GM21526 (cell line): ENCODE results near the gene MSX1.

Experiments
- ATAC-seq: cut with Tn5 transposase; IDR thresholded peaks from one replicate; pipeline ENCODE4 v1.9.1; 2021; ENCODE audit warnings: moderate library complexity; ENCODE audit not compliant: unreplicated experiment, low FRiP score

MSX1 gene

DNA sequence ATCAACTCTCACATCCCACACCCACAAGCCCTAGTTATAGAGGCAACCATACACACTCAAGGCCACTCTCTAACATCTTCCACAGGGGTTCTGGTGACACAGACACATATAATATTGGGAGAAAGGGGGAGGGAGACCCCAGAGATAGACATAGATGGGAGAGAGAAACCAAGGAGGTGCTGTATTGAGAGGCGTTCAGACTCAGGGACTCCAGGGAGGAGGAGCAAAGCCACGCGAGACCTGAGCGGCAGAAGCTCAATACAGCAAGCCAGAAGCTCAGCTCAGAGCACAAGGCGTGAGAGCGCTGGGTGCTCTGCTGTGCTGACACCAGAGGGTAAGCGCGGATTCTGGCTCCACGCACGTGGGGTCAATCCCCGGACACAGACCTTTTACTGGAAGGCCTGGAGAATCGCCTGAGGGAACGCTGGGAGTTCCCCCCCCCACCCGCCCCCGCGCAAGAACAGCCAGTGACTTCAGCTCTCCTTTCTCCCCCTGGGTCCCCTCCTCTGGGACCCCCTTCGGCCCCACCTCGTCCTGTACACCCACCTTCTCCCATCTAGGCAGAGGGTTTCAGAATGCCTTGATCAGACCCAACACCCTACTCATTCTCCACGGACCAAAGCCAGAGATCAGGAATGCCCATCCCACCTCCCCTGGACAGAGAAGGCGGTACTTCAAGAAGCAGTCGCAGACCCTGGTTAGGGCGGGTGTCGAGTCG lies 8.7 kb downstream of the MSX1 start:
- ATAC-seq = no peak

GRCh38 chr4:4868758-4869723 lies 9.6 kb downstream of the MSX1 start:
- ATAC-seq = no peak

- ATAC-seq = no peak
Measured at GRCh38 chr4:4869731-4870571, 10.5 kb downstream of the MSX1 start.

GRCh38 chr4:4870576-4871241 lies 11.2 kb downstream of the MSX1 start:
- no peak for ATAC-seq

DNA sequence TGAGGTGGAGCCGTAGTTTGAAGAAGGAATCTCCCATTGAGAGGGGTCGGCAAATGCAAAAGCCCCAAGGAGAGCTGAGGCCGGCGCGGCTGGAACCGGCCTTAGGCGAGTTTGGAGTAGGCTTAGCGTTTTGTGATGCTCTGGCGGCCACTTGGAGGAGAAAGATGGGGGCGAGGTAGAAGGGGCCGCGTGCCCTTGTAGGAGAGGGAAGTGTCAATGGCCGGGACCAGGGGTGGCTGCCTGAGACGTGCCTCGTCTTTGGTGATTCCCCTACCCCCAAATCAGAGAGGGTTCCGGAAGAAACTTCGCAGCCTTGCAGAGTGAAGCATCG lies 11.7 kb downstream of the MSX1 start:
- no peak for ATAC-seq

GRCh38 chr4:4871573-4872313 lies 12.3 kb downstream of the MSX1 start:
- no peak for ATAC-seq

GRCh38 chr4:4872314-4872903 lies 12.9 kb downstream of the MSX1 start:
- no peak for ATAC-seq

- no peak for ATAC-seq
Measured at GRCh38 chr4:4873203-4873602, 13.7 kb downstream of the MSX1 start.

DNA sequence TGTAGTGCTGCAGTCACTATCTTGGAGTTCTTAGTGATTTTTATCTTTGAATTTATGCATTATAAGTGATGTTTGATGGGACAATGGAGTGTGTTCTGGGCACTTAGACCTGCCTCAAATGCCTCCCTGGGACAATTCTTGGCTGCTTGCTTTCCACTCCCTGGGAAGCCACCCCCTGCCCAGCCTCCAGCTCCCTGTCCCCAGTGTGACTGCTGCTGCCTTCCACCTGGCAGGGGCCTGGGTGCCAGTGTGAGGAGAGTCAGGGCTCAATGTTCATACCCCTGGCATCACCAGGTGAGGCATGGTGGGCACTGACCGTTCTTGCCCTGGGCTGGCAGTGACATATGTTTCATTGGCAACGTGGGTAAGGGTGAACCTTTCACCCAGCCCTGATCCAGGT lies 14.8 kb downstream of the MSX1 start:
- no peak for ATAC-seq

DNA sequence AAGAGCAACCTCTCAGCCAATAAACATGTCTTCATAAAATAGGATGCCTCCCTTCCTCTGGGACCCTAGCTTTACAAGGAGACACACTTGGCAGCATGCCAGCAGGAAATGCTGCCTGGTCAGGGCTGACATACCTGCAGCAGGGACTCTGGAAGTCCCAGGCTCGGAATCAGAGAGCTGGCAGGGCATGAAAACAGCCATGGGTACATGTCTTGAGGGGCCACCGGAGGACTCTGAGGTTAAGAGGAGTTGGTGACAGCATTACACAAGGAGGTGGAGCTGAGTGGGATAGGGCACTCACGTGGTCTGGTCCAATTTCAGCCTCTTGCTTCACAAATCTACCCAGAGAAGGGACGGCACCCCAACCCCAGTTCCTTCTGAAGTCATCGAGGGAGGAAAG lies 15.7 kb downstream of the MSX1 start:
- no peak for ATAC-seq

- ATAC-seq = no peak
Measured at GRCh38 chr4:4875611-4876010, 16.1 kb downstream of the MSX1 start.

DNA sequence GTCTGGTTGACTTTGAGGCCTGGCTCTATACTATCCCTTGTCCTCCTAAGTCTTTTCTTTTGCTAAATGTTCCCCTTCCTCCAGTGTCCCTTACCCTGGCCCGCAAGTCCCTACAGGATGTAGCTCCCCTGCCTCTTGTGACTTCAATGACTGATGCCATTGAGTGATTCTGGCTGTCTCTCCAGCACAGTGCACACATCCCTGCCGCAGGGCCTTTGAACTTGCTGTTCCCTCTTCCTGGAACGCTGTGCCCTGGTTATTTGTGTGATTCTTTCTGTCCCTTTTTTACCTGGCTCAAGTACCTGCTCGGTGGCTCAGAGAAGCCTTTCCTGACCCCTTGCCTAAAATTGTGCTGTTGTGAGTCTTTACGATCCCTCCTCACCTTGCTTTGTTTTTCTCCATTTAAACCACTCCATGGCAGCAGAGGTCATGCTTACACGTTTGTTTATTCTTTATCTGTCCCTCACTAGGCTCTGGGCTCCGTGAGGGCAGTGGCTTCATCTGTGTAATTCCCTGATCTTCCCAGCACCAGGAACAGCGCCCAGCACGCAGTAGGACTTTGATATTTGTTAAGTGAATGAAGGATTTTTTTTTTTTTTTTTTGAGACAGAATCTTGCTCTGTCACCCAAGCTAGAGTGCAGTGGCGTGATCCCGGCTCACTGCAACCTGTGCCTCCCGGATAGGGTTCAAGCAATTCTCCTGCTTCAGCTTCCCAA lies 17.6 kb downstream of the MSX1 start:
- no peak for ATAC-seq

DNA sequence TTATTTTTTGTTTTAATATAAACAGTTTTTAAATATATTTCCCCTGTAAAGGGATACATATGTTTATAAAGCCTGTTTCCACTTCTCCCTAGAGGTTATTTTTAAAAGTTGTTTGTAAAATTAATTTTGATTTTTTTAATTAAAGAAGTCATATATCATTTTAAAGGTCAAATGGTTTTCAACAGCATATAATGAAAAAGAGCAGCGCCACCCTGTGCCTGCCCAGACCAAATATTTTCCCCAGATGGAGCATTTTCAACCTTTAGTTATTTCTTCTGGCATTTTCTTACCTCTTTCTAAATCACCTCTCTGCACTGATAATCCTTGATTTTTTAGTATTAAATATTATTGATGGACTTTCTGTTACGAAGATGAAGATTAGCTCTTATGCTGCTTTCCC lies 21.0 kb downstream of the MSX1 start:
- no peak for ATAC-seq

- no peak for ATAC-seq
Measured at GRCh38 chr4:4881432-4881831, 22.0 kb downstream of the MSX1 start.

DNA sequence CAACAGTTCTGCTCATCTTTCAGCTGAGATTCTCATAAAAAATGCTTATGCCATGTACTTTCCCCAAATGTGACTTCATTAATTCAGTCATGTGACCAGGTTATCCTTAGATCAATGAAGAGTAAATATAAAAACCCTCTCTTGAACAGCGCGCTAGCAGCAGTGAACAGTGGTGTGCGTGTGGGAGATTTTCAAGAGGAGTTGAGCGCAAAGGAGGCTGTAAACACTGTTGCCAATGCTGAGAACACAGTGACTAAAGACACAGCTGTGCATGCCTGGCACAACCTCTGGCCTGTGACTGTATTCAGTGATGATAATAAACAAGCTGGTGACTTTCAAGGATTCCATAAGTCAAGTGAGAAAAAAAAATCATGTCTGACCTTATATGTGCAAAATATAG lies 25.1 kb downstream of the MSX1 start:
- no peak for ATAC-seq

GRCh38 chr4:4887426-4887825 lies 28.0 kb downstream of the MSX1 start:
- ATAC-seq = no peak

GRCh38 chr4:4888695-4889094 lies 29.2 kb downstream of the MSX1 start:
- no peak for ATAC-seq

DNA sequence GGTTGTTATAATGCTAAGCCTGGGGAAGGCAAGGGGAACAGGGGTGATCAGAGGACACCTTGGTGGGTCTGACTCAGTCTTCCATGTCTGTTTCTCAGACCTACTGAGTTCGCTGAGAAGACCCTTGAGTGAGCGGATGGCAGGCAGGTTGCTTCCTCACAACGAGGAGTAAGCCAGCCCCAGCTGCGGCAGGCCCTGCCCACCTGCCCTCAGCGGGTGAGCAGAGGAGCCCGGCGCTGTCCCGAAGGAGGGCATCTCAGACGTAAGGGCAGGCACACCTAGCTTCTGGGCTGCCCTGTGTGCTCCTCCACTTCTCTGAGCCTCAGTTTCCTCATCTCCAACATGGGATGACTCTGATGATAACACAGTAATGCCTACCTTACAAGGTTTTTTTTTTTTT lies 30.3 kb downstream of the MSX1 start:
- no peak for ATAC-seq
